Lung (tissue), 12 donors: ENCODE data around the gene FLT1. TPM values are rescaled to one million over a fixed set of nuclear protein-coding genes. Genes with fewer than 3 reads are reported as not detected.

ENCODE experiments used
- ATAC-seq: fragments of 200-7000 bp; cut with Tn5 transposase; one replicate; pipeline ENCODE4 v1.9.1; 2020; ENCODE audit warnings: moderate number of reproducible peaks; ENCODE audit not compliant: insufficient read depth, low FRiP score
- DNase-seq, 3 donors: peaks; one replicate each; pipeline ENCODE4 v3.0.0-alpha.2; 2013 to 2017
- H3K27ac ChIP-seq, 2 donors: one replicate each; pipeline ENCODE4 v1.5.1; 2013; ENCODE audit warnings: mild to moderate bottlenecking in 2 of 2, moderate library complexity in 2 of 2, control low read depth in 1 of 2, inconsistent platforms in 1 of 2, low read depth in 1 of 2, low read length in 1 of 2
- H3K27me3 ChIP-seq, 3 donors: one replicate each; pipeline ENCODE4 v1.5.1; 2013; ENCODE audit warnings: low read length in 2 of 3; ENCODE audit not compliant: control insufficient read depth in 3 of 3, insufficient read depth in 3 of 3
- H3K36me3 ChIP-seq, 4 donors: one replicate each; pipeline ENCODE4 v1.5.1; 2013; ENCODE audit warnings: low read length in 4 of 4, mild to moderate bottlenecking in 1 of 4, moderate library complexity in 1 of 4; ENCODE audit not compliant: control insufficient read depth in 4 of 4, insufficient read depth in 4 of 4
- H3K4me1 ChIP-seq, 5 donors: one replicate each; pipeline ENCODE4 v1.5.1; 2013; ENCODE audit warnings: low read length in 5 of 5, mild to moderate bottlenecking in 2 of 5, moderate library complexity in 1 of 5; ENCODE audit not compliant: control insufficient read depth in 5 of 5, insufficient read depth in 5 of 5
- H3K4me3 ChIP-seq: one replicate; pipeline ENCODE4 v1.5.1; 2013; ENCODE audit warnings: mild to moderate bottlenecking, control low read depth, moderate library complexity
- H3K9ac ChIP-seq, 2 donors: one replicate each; pipeline ENCODE4 v1.5.1; 2013; ENCODE audit warnings: low read length in 2 of 2, control low read depth in 1 of 2; ENCODE audit not compliant: insufficient read depth in 1 of 2
- H3K9me3 ChIP-seq, 4 donors: one replicate each; pipeline ENCODE4 v1.5.1; 2013; ENCODE audit warnings: low read length in 3 of 4, mild to moderate bottlenecking in 1 of 4, moderate library complexity in 1 of 4; ENCODE audit not compliant: control insufficient read depth in 4 of 4, insufficient read depth in 3 of 4
- WGBS, 2 donors: extraction: QIAGEN DNeasy Blood & Tissue Kit; methylation state at CpG; one replicate each; pipeline ENCODE4 v1.1.7; 2013; 5-methylcytosine and 5-hydroxymethylcytosine counted together
- polyA plus RNA-seq, 2 donors: library from polyadenylated mRNA; stranded (reverse); fragments of 200-250 nt; gene quantifications; one replicate each; pipeline ENCODE4 v1.2.1, GENCODE V29; 2013
- total RNA-seq, 2 donors: library from RNA; depleted of rRNA in 1 of 2; stranded (reverse); fragments of >200 nt in 1 of 2; gene quantifications; one replicate each; pipeline ENCODE4 v1.2.1, GENCODE V29; 2014 to 2021
- TF ChIP-seq, protein P1 (sequence below): IDR thresholded peaks from 2 replicates; pipeline ENCODE4 v1.5.1; 2012; ENCODE audit warnings: mild to moderate bottlenecking; ENCODE audit errors: control extremely low read depth, extremely low read depth
- donor health status: control.
- donor health status: control.
- donor health status: Bipolar disorder and iron deficiency.
- donor health status: healthy.
- donor health status: DM: yes; HTN: yes; CAD: no.

Gene FLT1
- total and polyA plus RNA-seq, 4 donors, result 4.7 to 71.3 (median 42.2) TPM

DNA sequence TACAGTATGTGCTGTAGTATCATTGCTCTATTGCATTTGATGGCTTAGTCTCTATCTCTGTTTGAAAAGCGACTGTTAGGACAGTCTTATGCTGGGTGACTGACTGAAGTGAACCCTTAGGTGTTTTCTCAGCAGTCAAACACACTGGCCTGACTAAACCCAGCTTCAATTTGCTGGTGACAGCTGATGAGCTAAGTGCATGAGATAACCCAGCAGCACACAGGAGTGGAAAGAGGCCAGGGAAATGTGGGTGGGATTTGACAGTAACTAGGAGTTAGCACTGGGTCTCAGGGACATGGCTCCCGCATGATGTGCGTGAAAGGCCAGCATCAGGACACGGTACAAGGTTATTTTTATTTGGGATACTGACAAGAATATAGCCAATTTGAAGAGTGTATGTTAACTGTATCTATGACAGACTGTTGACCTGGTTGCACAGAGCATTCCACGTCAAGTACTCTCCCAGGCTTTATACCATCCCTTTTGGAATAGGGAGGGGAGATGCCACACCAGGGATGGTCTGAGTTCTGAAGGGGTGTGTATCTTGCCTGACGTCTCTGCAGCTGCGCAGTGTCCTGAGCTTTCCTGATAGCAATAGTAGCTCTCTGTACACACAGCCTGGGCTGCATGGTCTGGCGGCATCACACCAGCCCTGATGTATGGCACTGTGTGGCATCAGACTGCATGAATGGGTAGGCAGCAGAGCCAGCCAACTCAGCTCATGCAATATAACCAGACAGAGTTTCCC is 144.8 kb downstream of the FLT1 start:
- 90 to 91% methylated on average over 8 of the region's 8 CpGs for WGBS, 2 donors
- ATAC-seq, result no peak
- Histone ChIP-seq H3K9ac (no peak overlapping the region), H3K36me3 (no peaks in the 10 kb centered on the region), H3K27ac (no peak overlapping the region), H3K9me3 (no peaks in the 10 kb centered on the region), H3K4me3 (no peak overlapping the region), H3K27me3 (no peaks in the 10 kb centered on the region), H3K4me1 (peaks cover 0 to 4% (median 0%) of the 10 kb centered on the region in 5 donors)
- TF ChIP-seq, protein P1, sequence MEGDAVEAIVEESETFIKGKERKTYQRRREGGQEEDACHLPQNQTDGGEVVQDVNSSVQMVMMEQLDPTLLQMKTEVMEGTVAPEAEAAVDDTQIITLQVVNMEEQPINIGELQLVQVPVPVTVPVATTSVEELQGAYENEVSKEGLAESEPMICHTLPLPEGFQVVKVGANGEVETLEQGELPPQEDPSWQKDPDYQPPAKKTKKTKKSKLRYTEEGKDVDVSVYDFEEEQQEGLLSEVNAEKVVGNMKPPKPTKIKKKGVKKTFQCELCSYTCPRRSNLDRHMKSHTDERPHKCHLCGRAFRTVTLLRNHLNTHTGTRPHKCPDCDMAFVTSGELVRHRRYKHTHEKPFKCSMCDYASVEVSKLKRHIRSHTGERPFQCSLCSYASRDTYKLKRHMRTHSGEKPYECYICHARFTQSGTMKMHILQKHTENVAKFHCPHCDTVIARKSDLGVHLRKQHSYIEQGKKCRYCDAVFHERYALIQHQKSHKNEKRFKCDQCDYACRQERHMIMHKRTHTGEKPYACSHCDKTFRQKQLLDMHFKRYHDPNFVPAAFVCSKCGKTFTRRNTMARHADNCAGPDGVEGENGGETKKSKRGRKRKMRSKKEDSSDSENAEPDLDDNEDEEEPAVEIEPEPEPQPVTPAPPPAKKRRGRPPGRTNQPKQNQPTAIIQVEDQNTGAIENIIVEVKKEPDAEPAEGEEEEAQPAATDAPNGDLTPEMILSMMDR, result no peak
- no peak for DNase-seq

DNA sequence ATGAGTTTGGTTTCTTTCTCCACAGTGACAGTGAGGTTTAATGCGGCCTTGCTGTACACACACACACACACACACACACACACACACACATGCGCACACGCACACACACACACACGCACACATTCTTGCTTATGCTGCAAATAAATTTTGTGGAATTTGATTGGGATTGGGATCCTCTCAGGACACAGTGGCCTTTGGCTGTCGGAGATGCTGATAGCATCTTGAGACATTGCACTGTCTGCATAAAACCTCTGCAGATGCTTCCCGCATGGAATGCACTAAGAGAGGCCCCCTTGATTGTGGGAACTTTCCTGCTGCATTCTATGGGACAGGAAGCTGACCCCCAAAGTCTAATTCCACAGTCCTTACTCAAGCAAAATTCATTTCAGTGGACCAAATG is 145.6 kb downstream of the FLT1 start:
- Histone ChIP-seq H3K4me3 (no peak overlapping the region), H3K9me3 (no peaks in the 10 kb centered on the region), H3K27ac (no peak overlapping the region), H3K4me1 (peaks cover 0 to 4% (median 0%) of the 10 kb centered on the region in 5 donors), H3K36me3 (no peaks in the 10 kb centered on the region), H3K9ac (no peak overlapping the region), H3K27me3 (no peaks in the 10 kb centered on the region)
- TF ChIP-seq, protein P1, result no peak
- no peak for DNase-seq
- ATAC-seq, result no peak
- WGBS, 2 donors, result 87 to 95% methylated on average over 3 to 6 of the region's 6 CpGs

DNA sequence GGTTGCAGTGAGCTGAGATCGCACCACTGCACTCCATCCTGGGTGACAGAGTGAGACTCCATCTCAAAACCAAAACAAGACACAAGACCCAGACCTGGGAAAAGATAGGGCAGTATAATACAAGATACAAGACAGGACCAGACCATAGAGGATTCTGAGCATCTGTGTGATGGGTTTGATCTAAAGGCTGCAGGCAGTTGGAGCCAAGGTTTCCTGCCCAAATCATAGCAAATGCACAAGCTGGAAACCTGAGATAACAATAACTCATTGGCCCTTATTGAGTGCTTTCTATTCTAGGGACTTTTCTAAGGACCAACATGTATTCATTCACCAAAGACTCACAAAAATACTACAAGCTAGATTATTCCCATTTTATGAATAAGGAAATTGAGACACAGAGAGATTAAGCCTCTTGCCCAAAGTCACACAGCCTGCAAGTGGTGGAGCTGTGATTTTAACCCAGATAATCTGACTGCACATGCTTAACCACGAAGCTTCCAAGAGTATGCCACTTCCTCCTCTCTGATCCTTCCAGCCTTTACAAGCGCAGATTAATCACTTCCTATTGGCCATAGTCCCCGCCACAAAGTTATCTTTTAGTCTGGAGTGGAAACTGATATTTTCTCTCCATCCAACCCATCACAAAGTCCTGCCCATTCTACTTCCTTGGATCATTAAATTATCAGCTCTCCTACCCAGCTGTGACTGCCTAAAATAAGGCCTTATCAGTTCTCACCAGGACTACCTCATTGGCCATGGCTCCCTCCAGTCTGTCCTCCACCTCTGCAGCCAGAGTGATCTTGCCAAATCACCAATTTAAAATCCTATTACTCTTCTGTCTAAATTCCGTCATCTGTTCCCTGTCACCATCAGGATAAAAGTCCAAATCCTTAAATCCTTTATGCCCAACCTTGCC is 147.2 kb downstream of the FLT1 start:
- WGBS, 2 donors, result 44 to 55% methylated on average over 5 of the region's 5 CpGs

More for the DNA sequence above, 147.2 kb downstream of the FLT1 start:
- Histone ChIP-seq H3K36me3 (no peaks in the 10 kb centered on the region), H3K4me1 (peaks cover 0 to 4% (median 0%) of the 10 kb centered on the region in 5 donors), H3K27me3 (no peaks in the 10 kb centered on the region), H3K4me3 (no peak overlapping the region), H3K27ac (no peak overlapping the region), H3K9ac (no peak overlapping the region), H3K9me3 (no peaks in the 10 kb centered on the region)
- no peak for ATAC-seq
- TF ChIP-seq, protein P1, result no peak
- no peak for DNase-seq
